HCT116 (cell line): Measurements from ENCODE around the gene SELENOM. TPM values are rescaled to one million over a fixed set of nuclear protein-coding genes. Genes with fewer than 3 reads are reported as not detected.

Source experiments
- ATAC-seq: fragments of 200-7000 bp; cut with Tn5 transposase; 2 replicates; pipeline ENCODE4 v1.9.1; 2020; ENCODE audit warnings: mild to moderate bottlenecking, moderate library complexity
- BruUV-seq: library from RNA; stranded (reverse); fragments of 400-500 nt; replicated peaks from 2 replicates; lab custom pipeline; 2021; lab: Mats Ljungman, UMichigan
- CTCF ChIA-PET: fragments of 300-600 bp; sonication (Branson Sonifier 250); formaldehyde crosslinking; loops from one replicate; lab custom pipeline; 2021; ENCODE audit warnings: antibody characterized with exemption; lab: Charles Lee
- POLR2A ChIA-PET: fragments of 300-600, 350-600 bp; sonication (Branson Sonifier 250); formaldehyde crosslinking; loops from one replicate; lab custom pipeline; 2021; ENCODE audit warnings: antibody characterized with exemption; lab: Charles Lee
- RAD21 ChIA-PET, 2 experiments: fragments of 300-600 bp; sonication (Branson Sonifier 250); formaldehyde crosslinking; loops; one replicate each; lab custom pipeline; 2023; ENCODE audit warnings: low total read pairs in 2 of 2; ENCODE audit not compliant: uncharacterized antibody in 2 of 2, unreplicated experiment in 2 of 2, low non-redundant PET in 1 of 2; lab: Charles Lee
- DNase-seq: peaks from one replicate; pipeline ENCODE4 v3.0.0-alpha.2; 2010; ENCODE audit warnings: low read depth, low spot score
- H2AFZ ChIP-seq: fragments of 200-600 bp; shearing (Covaris generic), sonication (generic); 2 replicates; pipeline ENCODE4 v1.6.1; 2017; ENCODE audit warnings: low read depth, mixed run types, mixed read lengths, antibody characterized with exemption, low read length; ENCODE audit not compliant: poor library complexity, severe bottlenecking
- H3K27ac ChIP-seq: 2 replicates; pipeline ENCODE4 v1.5.1; 2012; ENCODE audit warnings: low read depth, low read length
- H3K27me3 ChIP-seq: fragments of 200-600 bp; sonication (generic); 2 replicates; pipeline ENCODE4 v1.6.1; 2016; ENCODE audit warnings: mixed run types, low read length, mixed read lengths; ENCODE audit not compliant: insufficient read depth
- H3K36me3 ChIP-seq, 2 experiments: fragments of 200-500 bp in 1 of 2; fragments of 200-600 bp in 1 of 2; sonication (Bioruptor generic) in 1 of 2; sonication (generic) in 1 of 2; 2 replicates each; pipeline versions ENCODE4 v1.5.1 to v1.6.1; 2014 to 2016; ENCODE audit warnings: low read length in 2 of 2, inconsistent platforms in 1 of 2, mixed read lengths in 1 of 2, mixed run types in 1 of 2; ENCODE audit not compliant: insufficient read depth in 2 of 2, control insufficient read depth in 1 of 2
- H3K4me1 ChIP-seq, 2 experiments: fragments of 200-600 bp in 1 of 2; sonication (generic) in 1 of 2; 2 replicates each; pipeline versions ENCODE4 v1.5.1 to v1.6.1; 2012 to 2017; ENCODE audit warnings: low read length in 2 of 2, inconsistent platforms in 1 of 2, mild to moderate bottlenecking in 1 of 2, mixed read lengths in 1 of 2, mixed run types in 1 of 2, moderate library complexity in 1 of 2; ENCODE audit not compliant: insufficient read depth in 2 of 2, control insufficient read depth in 1 of 2
- H3K4me2 ChIP-seq: fragments of 200-600 bp; sonication (generic); 2 replicates; pipeline ENCODE4 v1.6.1; 2017; ENCODE audit warnings: mixed run types, low read length, mixed read lengths
- H3K4me3 ChIP-seq, 2 experiments: fragments of 200-600 bp in 1 of 2; sonication (generic) in 1 of 2; replicated peaks in 1 of 2; 2 replicates each; pipeline ENCODE4 v1.5.1; 2011 to 2016; ENCODE audit warnings: low read length in 2 of 2, control low read depth in 1 of 2, low read depth in 1 of 2, mild to moderate bottlenecking in 1 of 2, mixed read lengths in 1 of 2, mixed run types in 1 of 2
- H3K79me2 ChIP-seq: fragments of 200-600 bp; sonication (generic); 2 replicates; pipeline ENCODE4 v1.6.1; 2017; ENCODE audit warnings: mild to moderate bottlenecking, mixed run types, low read length, moderate library complexity, mixed read lengths; ENCODE audit not compliant: insufficient read depth
- H3K9ac ChIP-seq: fragments of 200-600 bp; sonication (generic); 2 replicates; pipeline ENCODE4 v1.6.1; 2016; ENCODE audit warnings: low read length, mixed read lengths
- H3K9me2 ChIP-seq: fragments of 200-600 bp; sonication (generic), shearing (Covaris generic); 2 replicates; pipeline ENCODE4 v1.6.1; 2017; ENCODE audit warnings: mixed run types, mild to moderate bottlenecking, moderate library complexity; ENCODE audit not compliant: insufficient read depth
- H3K9me3 ChIP-seq, 2 experiments: fragments of 200-500 bp in 1 of 2; fragments of 200-600 bp in 1 of 2; sonication (Bioruptor generic) in 1 of 2; sonication (generic) in 1 of 2; 2 replicates each; pipeline ENCODE4 v1.6.1; 2014 to 2017; ENCODE audit warnings: low read length in 2 of 2, mixed read lengths in 2 of 2, inconsistent platforms in 1 of 2, low read depth in 1 of 2, mild to moderate bottlenecking in 1 of 2, mixed run types in 1 of 2, moderate library complexity in 1 of 2; ENCODE audit not compliant: control insufficient read depth in 1 of 2, insufficient read depth in 1 of 2
- H4K20me1 ChIP-seq: fragments of 200-600 bp; sonication (generic), shearing (Covaris generic); 2 replicates; pipeline ENCODE4 v1.6.1; 2017; ENCODE audit warnings: mixed run types, mild to moderate bottlenecking, moderate library complexity; ENCODE audit not compliant: insufficient read depth
- CBX3 ChIP-seq: IDR thresholded peaks from 2 replicates; pipeline ENCODE4 v1.6.1; 2012; ENCODE audit warnings: low read depth
- CEBPB ChIP-seq: IDR thresholded peaks from 2 replicates; pipeline ENCODE4 v1.6.1; 2012; ENCODE audit warnings: low read depth
- ELF1 ChIP-seq: IDR thresholded peaks from 2 replicates; pipeline ENCODE4 v1.6.1; 2012; ENCODE audit warnings: low read depth, borderline replicate concordance
- EZH2 ChIP-seq: fragments of 200-600 bp; sonication (generic); IDR thresholded peaks from 2 replicates; pipeline ENCODE4 v1.6.1; 2017; ENCODE audit warnings: antibody characterized with exemption, mixed run types
- FOSL1 ChIP-seq: IDR thresholded peaks from 2 replicates; pipeline ENCODE4 v1.6.1; 2012; ENCODE audit warnings: low read depth
- JUND ChIP-seq: IDR thresholded peaks from 2 replicates; pipeline ENCODE4 v1.6.1; 2012
- POLR2AphosphoS5 ChIP-seq: IDR thresholded peaks from 2 replicates; pipeline ENCODE4 v1.6.1; 2011; ENCODE audit warnings: mild to moderate bottlenecking, low read depth, low read length, moderate library complexity
- TCF7L2 ChIP-seq: IDR thresholded peaks from 2 replicates; pipeline ENCODE4 v1.7.0; 2011; ENCODE audit warnings: borderline replicate concordance, inconsistent platforms; ENCODE audit not compliant: insufficient read depth, insufficient read length; ENCODE audit errors: extremely low read depth
- ZFX ChIP-seq: fragments of 450-650 bp; IDR thresholded peaks from 2 replicates; pipeline ENCODE4 v1.6.1; 2017
- ZNF274 ChIP-seq: fragments of 200-500 bp; sonication (Bioruptor generic); IDR thresholded peaks from 2 replicates; pipeline ENCODE4 v1.6.1; 2014; ENCODE audit warnings: mild to moderate bottlenecking, low read depth, low read length, inconsistent platforms
- intact Hi-C: fragments of 100-400 bp; cut with micrococcal nuclease; formaldehyde crosslinking; loops from 2 replicates; pipeline ENCODE4 v1.10.0; 2022
- total RNA-seq: library from RNA; stranded (reverse); gene quantifications from one replicate; pipeline ENCODE4 v1.2.1, GENCODE V29; 2021; ENCODE audit not compliant: unreplicated experiment
- TF ChIP-seq, protein P1 (sequence below): IDR thresholded peaks from 2 replicates; pipeline ENCODE4 v1.6.1; 2012
- TF ChIP-seq, protein P2 (sequence below), 3 experiments: fragments of 200-600 bp in 1 of 3; sonication (generic) in 1 of 3; IDR thresholded peaks in 2 of 3; conservative IDR thresholded peaks in 1 of 3; 2 replicates each; pipeline ENCODE4 v1.5.1; 2012 to 2017; ENCODE audit warnings: low read depth in 2 of 3, low read length in 2 of 3, antibody characterized with exemption in 1 of 3, borderline replicate concordance in 1 of 3, control low read depth in 1 of 3, mild to moderate bottlenecking in 1 of 3, mixed read lengths in 1 of 3, mixed run types in 1 of 3, moderate library complexity in 1 of 3; ENCODE audit not compliant: insufficient read depth in 1 of 3
- TF ChIP-seq, protein P3 (sequence below): IDR thresholded peaks from 2 replicates; pipeline ENCODE4 v1.6.1; 2012
- TF ChIP-seq, protein P4 (sequence below): IDR thresholded peaks from 2 replicates; pipeline ENCODE4 v1.6.1; 2011; ENCODE audit warnings: mild to moderate bottlenecking, low read length, moderate library complexity; ENCODE audit not compliant: insufficient replicate concordance; ENCODE audit errors: extremely low read depth

SELENOM gene
- total RNA-seq, 1 experiment from 2014 or later, result 65.6 TPM

DNA sequence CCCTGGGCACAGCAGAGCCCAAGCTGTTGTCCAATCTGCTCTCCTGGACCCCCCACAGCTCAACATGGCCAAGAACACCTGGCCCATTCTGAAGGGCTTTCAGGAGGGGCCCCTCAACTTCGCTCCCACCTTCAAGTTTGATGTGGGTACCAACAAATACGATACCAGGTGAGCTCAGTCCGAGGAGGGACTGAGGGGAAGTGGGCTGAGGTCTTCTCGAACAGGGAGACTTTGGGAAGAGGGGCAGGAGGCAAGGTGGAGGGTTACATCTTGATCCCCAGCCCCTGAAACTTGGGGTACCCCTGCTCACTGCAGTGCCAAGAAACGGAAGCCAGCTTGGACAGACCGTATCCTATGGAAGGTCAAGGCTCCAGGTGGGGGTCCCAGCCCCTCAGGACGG, 20.8 kb upstream of the SELENOM start:
- Histone ChIP-seq H4K20me1 (no peaks in the 10 kb centered on the region), H2AFZ (no peak overlapping the region), H3K9me2 (no peaks in the 10 kb centered on the region), H3K79me2 (no peaks in the 10 kb centered on the region)
- TF ChIP-seq, protein P1, sequence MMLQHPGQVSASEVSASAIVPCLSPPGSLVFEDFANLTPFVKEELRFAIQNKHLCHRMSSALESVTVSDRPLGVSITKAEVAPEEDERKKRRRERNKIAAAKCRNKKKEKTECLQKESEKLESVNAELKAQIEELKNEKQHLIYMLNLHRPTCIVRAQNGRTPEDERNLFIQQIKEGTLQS, result no peak
- no peak for TF ChIP-seq POLR2AphosphoS5
- TF ChIP-seq, protein P2, sequence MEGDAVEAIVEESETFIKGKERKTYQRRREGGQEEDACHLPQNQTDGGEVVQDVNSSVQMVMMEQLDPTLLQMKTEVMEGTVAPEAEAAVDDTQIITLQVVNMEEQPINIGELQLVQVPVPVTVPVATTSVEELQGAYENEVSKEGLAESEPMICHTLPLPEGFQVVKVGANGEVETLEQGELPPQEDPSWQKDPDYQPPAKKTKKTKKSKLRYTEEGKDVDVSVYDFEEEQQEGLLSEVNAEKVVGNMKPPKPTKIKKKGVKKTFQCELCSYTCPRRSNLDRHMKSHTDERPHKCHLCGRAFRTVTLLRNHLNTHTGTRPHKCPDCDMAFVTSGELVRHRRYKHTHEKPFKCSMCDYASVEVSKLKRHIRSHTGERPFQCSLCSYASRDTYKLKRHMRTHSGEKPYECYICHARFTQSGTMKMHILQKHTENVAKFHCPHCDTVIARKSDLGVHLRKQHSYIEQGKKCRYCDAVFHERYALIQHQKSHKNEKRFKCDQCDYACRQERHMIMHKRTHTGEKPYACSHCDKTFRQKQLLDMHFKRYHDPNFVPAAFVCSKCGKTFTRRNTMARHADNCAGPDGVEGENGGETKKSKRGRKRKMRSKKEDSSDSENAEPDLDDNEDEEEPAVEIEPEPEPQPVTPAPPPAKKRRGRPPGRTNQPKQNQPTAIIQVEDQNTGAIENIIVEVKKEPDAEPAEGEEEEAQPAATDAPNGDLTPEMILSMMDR (IDR thresholded peaks at IDR 0.05 in 2 of 3, conservative IDR thresholded peaks at IDR 0.05 in 1 of 3; ENCODE audit: borderline replicate concordance in 1 of 3, insufficient read depth in 1 of 3, low read depth in 2 of 3, low read length in 2 of 3), result no peak
- TF ChIP-seq ZNF274, result no peak
- no peak for TF ChIP-seq ELF1
- TF ChIP-seq ZFX, result no peak
- TF ChIP-seq CEBPB, result no peak
- no peak for TF ChIP-seq JUND
- no peak for TF ChIP-seq EZH2
- TF ChIP-seq TCF7L2, result no peak
- no peak for TF ChIP-seq CBX3
- TF ChIP-seq, protein P3, sequence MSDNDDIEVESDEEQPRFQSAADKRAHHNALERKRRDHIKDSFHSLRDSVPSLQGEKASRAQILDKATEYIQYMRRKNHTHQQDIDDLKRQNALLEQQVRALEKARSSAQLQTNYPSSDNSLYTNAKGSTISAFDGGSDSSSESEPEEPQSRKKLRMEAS, result no peak
- TF ChIP-seq, protein P4, sequence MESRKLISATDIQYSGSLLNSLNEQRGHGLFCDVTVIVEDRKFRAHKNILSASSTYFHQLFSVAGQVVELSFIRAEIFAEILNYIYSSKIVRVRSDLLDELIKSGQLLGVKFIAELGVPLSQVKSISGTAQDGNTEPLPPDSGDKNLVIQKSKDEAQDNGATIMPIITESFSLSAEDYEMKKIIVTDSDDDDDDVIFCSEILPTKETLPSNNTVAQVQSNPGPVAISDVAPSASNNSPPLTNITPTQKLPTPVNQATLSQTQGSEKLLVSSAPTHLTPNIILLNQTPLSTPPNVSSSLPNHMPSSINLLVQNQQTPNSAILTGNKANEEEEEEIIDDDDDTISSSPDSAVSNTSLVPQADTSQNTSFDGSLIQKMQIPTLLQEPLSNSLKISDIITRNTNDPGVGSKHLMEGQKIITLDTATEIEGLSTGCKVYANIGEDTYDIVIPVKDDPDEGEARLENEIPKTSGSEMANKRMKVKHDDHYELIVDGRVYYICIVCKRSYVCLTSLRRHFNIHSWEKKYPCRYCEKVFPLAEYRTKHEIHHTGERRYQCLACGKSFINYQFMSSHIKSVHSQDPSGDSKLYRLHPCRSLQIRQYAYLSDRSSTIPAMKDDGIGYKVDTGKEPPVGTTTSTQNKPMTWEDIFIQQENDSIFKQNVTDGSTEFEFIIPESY, result no peak
- no peak for TF ChIP-seq FOSL1
- TF ChIP-seq, all 23 proteins: peak for 0
- Histone ChIP-seq H3K4me2 (no peak overlapping the region), H3K9me3 (no peaks in the 10 kb centered on the region), H3K27me3 (no peaks in the 10 kb centered on the region), H3K4me1 (peaks cover 4 to 13% of the 10 kb centered on the region in 2 experiments; a peak in 2 of 4 replicates), H3K4me3 (no peak overlapping the region), H3K27ac (no peak overlapping the region), H3K36me3 (no peaks in the 10 kb centered on the region), H3K9ac (no peak overlapping the region)
- POLR2A ChIA-PET, result no interaction called here
- ATAC-seq (no peak), DNase-seq (no peak)
- CTCF ChIA-PET, result interaction anchor here (1.5 kb wide), 1 partner anchor 20 kb away, joined by 6 read pairs; the partner anchor contains the start of gene SELENOM
- BruUV-seq, result no TSS peak
- intact Hi-C loops, result no loop called here
- RAD21 ChIA-PET, result no interaction called here
